Small intestine (tissue), 7 donors: Measurements from ENCODE around the gene FILIP1. TPM values are rescaled to one million over a fixed set of nuclear protein-coding genes. Genes with fewer than 3 reads are reported as not detected.

ENCODE experiments used
- DNase-seq, 2 donors: peaks; one replicate each; pipeline versions ENCODE4 v3.0.0 to v3.0.0-alpha.2; 2013
- FAIRE-seq: peaks from 2 replicates; lab custom pipeline; 2012; peaks lifted over from hg19 to GRCh38; lab: Jason Lieb, UNC
- H3K27ac ChIP-seq, 3 donors: one replicate each; pipeline ENCODE4 v1.5.1; 2013; ENCODE audit warnings: low read length in 2 of 3, mild to moderate bottlenecking in 2 of 3, control low read depth in 1 of 3, inconsistent platforms in 1 of 3, low read depth in 1 of 3, moderate library complexity in 1 of 3
- H3K27me3 ChIP-seq, 3 donors: one replicate each; pipeline ENCODE4 v1.6.1; 2013; ENCODE audit warnings: low read length in 3 of 3, inconsistent platforms in 1 of 3; ENCODE audit not compliant: control insufficient read depth in 3 of 3, insufficient read depth in 3 of 3
- H3K36me3 ChIP-seq, 3 donors: one replicate each; pipeline ENCODE4 v1.6.1; 2013; ENCODE audit warnings: low read length in 3 of 3, inconsistent platforms in 1 of 3, low read depth in 1 of 3, mild to moderate bottlenecking in 1 of 3, moderate library complexity in 1 of 3; ENCODE audit not compliant: control insufficient read depth in 3 of 3, insufficient read depth in 2 of 3
- H3K4me1 ChIP-seq, 3 donors: one replicate each; pipeline ENCODE4 v1.6.1; 2013; ENCODE audit warnings: low read length in 2 of 3, inconsistent platforms in 1 of 3, low read depth in 1 of 3, mild to moderate bottlenecking in 1 of 3, moderate library complexity in 1 of 3; ENCODE audit not compliant: control insufficient read depth in 3 of 3, insufficient read depth in 2 of 3
- H3K4me3 ChIP-seq, 3 donors: one replicate each; pipeline ENCODE4 v1.5.1; 2013; ENCODE audit warnings: low read length in 3 of 3, control low read depth in 1 of 3, inconsistent platforms in 1 of 3, low read depth in 1 of 3, mild to moderate bottlenecking in 1 of 3, moderate library complexity in 1 of 3
- H3K9me3 ChIP-seq, 2 donors: one replicate each; pipeline ENCODE4 v1.6.1; 2013; ENCODE audit warnings: low read depth in 1 of 2, low read length in 1 of 2; ENCODE audit not compliant: control insufficient read depth in 2 of 2, insufficient read depth in 1 of 2
- WGBS, 3 donors: extraction: QIAGEN DNeasy Blood & Tissue Kit; methylation state at CpG; one replicate each; pipeline ENCODE4 v1.1.7; 2013; 5-methylcytosine and 5-hydroxymethylcytosine counted together
- polyA plus RNA-seq, 4 donors: library from polyadenylated mRNA; stranded (reverse) in 3 of 4; unstranded in 1 of 4; fragments of 200-250 nt in 3 of 4; fragments of 120-200 nt in 1 of 4; gene quantifications; one replicate each; pipeline versions ENCODE4 v1.2.1 to v1.2.3, GENCODE V29; 2013
- donor health status: healthy with polysubstance abuse.
- donor health status: control.
- donor health status: control.
- donor health status: Bipolar disorder and iron deficiency.
- donor health status: healthy.

The FILIP1 gene
- polyA plus RNA-seq, 4 donors = 0.54 to 1.8 (median 1.4) TPM; not detected in 1

DNA sequence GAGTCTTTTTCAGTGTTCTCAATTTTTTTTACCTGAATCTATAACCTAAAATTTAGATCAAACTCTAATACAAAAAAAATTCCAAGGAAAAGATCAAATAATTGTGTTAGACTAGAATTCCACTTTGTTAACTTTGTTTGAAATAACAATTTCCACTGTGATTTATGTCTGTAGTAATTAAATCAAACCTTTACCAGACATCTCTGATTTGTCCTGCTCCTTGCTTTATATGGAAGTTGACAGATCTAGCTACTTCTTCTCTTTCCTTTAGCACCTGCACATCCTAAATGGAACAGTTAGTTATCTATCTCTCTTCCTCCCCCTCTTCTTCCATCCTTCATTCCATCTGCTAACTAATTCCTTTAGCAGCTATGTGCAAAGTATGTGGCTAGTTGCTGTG lies 109.5 kb downstream of the FILIP1 start:
- Histone ChIP-seq H3K4me3 (no peak overlapping the region), H3K4me1 (peaks cover 0 to 3% (median 0%) of the 10 kb centered on the region in 3 donors), H3K36me3 (no peaks in the 10 kb centered on the region), H3K9me3 (no peaks in the 10 kb centered on the region), H3K27ac (no peak overlapping the region), H3K27me3 (no peaks in the 10 kb centered on the region)
- FAIRE-seq = no peak
- DNase-seq = no peak

DNA sequence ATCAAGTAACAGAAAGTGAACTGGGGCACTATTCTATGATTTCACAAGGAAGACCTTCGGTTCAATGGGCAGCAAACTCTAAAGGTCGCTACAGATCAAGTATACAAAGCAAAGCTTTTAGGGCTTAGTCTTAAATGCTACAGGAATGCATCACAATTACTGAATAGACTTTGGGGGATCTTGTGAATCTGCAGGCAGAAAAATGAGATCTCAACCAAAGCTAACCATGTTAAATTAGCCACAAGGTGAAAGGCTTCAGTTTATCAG lies 111.0 kb downstream of the FILIP1 start:
- Histone ChIP-seq H3K4me3 (no peak overlapping the region), H3K27ac (no peak overlapping the region), H3K36me3 (no peaks in the 10 kb centered on the region), H3K9me3 (no peaks in the 10 kb centered on the region), H3K4me1 (peaks cover 0 to 3% (median 0%) of the 10 kb centered on the region in 3 donors), H3K27me3 (no peaks in the 10 kb centered on the region)
- no peak for FAIRE-seq
- DNase-seq = no peak
- WGBS, 3 donors = 13 to 38% (median 34%) methylated on average over 2 of the region's 2 CpGs

DNA sequence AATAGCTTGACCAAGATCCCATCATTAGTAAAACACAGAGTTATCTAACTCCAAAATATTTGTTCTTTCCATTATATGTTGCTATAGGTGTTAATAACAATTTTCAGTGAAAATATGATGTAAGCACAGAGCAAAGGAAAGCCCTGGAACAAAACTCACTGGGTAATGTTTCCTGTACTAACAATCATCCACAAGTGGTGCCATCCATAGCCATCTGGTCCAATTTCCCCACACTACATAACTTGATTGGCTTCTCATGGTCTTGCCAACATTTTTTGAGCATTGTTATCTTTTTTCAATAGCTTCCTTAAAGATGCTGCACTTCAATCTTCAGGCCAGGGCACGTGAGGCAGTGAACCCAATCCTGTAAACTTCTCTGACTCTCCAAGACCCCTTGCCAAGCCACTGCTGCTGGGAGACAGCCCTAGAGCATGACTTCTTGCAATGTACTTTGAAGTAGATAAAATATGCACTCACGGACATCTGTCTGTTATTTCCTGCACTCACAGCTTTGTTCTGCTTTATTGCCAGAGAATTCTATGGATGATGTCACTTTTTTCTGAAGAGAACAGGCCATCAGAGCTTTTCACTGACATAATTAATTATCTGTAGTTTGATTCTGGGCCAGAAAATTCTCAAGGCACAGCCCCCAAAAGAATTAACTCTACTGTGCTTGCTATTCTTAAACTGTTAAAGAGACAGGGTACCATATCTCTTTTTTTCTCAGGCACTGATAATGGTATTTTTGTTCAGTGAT lies 111.5 kb downstream of the FILIP1 start:
- Histone ChIP-seq H3K27me3 (no peaks in the 10 kb centered on the region), H3K27ac (no peak overlapping the region), H3K9me3 (no peaks in the 10 kb centered on the region), H3K36me3 (no peaks in the 10 kb centered on the region), H3K4me1 (peaks cover 0 to 3% (median 0%) of the 10 kb centered on the region in 3 donors), H3K4me3 (no peak overlapping the region)
- DNase-seq = peak in 1 of 2 donors; percentile 9
- no peak for FAIRE-seq
- WGBS, 3 donors = 21 to 25% (median 22%) methylated on average over 2 of the region's 2 CpGs

DNA sequence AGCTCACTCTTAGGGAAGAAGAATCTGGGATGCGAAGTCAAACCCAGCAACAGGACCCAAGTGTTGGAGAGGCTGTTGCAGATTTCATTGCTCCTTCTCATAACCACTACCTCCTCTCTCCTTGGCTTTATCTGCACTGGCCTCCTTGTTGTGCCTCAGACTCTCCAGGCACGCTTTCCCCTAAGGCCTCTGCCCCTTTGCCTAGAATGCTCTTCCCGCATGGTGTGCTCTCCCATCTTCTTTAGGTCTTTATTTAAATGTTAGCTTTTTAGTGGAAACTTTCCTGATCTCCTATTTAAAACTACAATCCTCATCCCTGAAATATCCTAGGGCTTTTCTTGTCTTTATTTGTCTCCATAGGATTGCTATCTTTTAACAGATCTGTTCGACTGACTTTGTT lies 114.1 kb downstream of the FILIP1 start:
- Histone ChIP-seq H3K27me3 (peaks cover 0 to 2% (median 0%) of the 10 kb centered on the region in 3 donors), H3K27ac (no peak overlapping the region), H3K9me3 (no peaks in the 10 kb centered on the region), H3K36me3 (no peaks in the 10 kb centered on the region), H3K4me3 (no peak overlapping the region), H3K4me1 (peaks cover 0 to 3% (median 0%) of the 10 kb centered on the region in 3 donors)
- WGBS, 3 donors = 85 to 86% (median 85%) methylated on average over 4 of the region's 4 CpGs
- no peak for DNase-seq
- FAIRE-seq = no peak

DNA sequence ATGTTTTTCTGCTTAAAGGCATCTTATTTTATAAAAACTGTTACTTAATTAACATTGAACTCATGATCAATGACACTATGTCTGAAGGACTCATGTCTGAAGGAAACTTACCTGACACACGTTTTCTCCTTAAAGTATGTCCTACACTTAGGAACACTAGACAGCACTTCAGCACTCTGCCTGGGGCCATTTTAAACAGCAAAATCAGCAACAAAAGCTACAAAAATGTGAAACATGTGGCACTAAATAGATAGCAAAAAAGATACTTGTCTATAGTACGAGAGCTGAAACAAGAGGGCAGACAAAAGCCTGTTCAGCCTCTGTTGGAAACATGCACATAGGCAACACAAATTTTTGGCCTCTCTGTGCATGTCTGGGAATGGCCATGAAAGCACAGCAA lies 115.5 kb downstream of the FILIP1 start:
- Histone ChIP-seq H3K27ac (no peak overlapping the region), H3K9me3 (no peaks in the 10 kb centered on the region), H3K4me3 (no peak overlapping the region), H3K36me3 (no peaks in the 10 kb centered on the region), H3K4me1 (peaks cover 0 to 3% (median 0%) of the 10 kb centered on the region in 3 donors), H3K27me3 (peaks cover 0 to 2% (median 0%) of the 10 kb centered on the region in 3 donors)
- WGBS, 3 donors = 32 to 44% (median 36%) methylated on average over 2 of the region's 2 CpGs
- FAIRE-seq = no peak
- DNase-seq = no peak

DNA sequence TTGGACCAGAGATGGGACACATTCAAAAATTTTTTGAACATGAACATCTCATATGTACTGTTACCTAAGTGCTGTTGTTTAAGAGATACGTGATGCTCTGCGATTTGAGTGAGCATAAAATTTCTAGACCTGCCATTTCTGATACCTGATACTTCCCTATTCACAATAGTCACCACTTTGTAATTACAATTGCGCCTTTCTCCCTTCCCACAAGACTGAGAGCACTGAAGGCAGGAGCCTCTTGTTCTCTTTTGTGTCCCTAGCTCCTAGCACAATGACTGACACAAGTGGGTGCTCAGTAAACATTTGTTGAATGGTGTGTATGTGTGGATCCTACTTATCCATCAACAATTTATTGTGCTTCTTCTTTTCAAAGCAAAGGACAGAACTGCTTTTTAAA lies 116.2 kb downstream of the FILIP1 start:
- no peak for FAIRE-seq
- no peak for DNase-seq
- 82 to 90% (median 83%) methylated on average over 3 of the region's 3 CpGs for WGBS, 3 donors

DNA sequence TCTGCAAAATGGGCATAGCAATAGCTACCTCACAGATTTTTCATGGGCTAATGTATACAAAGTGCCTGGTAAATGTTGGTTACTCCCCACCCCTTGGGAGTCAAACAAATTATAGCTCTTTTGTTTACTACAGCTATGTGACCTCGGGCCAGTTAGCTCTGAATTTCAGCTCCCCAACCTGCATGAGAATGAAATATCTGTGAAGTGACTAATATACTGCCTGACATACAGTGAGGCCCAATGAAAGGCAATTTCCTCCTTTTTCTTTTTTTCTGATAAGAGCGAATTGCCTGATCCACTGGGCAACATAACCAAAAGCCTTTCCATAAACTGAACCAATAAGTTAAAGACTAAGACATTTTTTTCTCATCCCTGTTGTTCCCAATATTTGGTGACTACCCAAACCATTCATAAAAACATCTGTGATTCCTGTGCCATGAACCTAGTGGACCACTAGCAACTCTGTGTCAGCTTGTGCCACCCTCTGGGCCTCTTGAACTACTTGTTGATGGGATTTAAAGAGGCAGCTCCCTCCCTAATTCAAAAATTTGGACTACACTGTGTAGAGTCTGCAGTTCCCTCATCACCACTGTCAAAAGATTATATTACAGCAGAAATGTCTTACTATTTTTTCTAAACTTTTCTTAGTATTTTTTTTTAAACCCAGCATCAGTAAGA lies 117.1 kb downstream of the FILIP1 start:
- Histone ChIP-seq H3K9me3 (no peaks in the 10 kb centered on the region), H3K27ac (no peak overlapping the region), H3K4me1 (no peaks in the 10 kb centered on the region), H3K36me3 (no peaks in the 10 kb centered on the region), H3K4me3 (no peak overlapping the region), H3K27me3 (peaks cover 0 to 2% (median 0%) of the 10 kb centered on the region in 3 donors)
- WGBS, 3 donors = 24 to 54% (median 40%) methylated on average over 2 of the region's 2 CpGs
- FAIRE-seq (no peak), DNase-seq (no peak)

More for the DNA sequence above, 116.2 kb downstream of the FILIP1 start:
- no peak overlapping the region for H3K27ac ChIP-seq
- peaks cover 0 to 2% (median 0%) of the 10 kb centered on the region in 3 donors for H3K27me3 ChIP-seq
- no peaks in the 10 kb centered on the region for H3K36me3 ChIP-seq
- no peaks in the 10 kb centered on the region for H3K9me3 ChIP-seq
- H3K4me3 ChIP-seq = no peak overlapping the region
- H3K4me1 ChIP-seq = peaks cover 0 to 3% (median 0%) of the 10 kb centered on the region in 3 donors

DNA sequence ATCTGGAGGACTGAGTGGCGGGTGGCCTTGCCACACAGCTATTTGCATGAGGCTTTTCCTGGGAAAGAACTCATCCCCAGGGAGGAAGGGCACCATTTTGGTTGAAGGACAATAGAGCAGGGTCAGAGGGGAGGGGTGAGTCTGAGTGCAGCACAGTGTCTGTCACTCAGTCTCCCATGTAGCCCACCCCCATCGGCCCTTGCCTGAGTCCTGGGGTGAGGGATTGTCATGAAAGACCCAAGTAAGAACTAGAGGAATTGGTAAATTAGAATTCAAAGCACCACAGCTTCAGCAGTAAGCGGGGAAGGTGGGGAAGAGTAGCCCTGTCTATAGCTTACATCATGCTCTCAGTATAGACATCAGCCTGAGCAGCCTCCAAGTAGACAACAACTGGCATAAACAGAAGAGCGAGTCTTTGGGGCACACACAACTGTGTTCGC lies 118.6 kb downstream of the FILIP1 start:
- FAIRE-seq (no peak), DNase-seq (no peak)
- no peaks in the 10 kb centered on the region for H3K9me3 ChIP-seq
- H3K36me3 ChIP-seq = no peaks in the 10 kb centered on the region
- peaks cover 0 to 2% (median 0%) of the 10 kb centered on the region in 3 donors for H3K27me3 ChIP-seq
- WGBS, 3 donors = 77 to 85% (median 84%) methylated on average over 5 of the region's 5 CpGs
- H3K4me3 ChIP-seq = no peak overlapping the region
- no peaks in the 10 kb centered on the region for H3K4me1 ChIP-seq
- no peak overlapping the region for H3K27ac ChIP-seq
